Measurements from ENCODE around the gene URB1. TPM values are rescaled to one million over a fixed set of nuclear protein-coding genes. Genes with fewer than 3 reads are reported as not detected.
"Not testable (repeated sequence)": the region's sequence is repeated elsewhere in the genome, so short reads cannot be mapped to it uniquely, and the experiment has no call there.

URB1 gene
- total RNA-seq, 2 experiments from 2014 or later = 15.8 to 16.5 TPM

DNA sequence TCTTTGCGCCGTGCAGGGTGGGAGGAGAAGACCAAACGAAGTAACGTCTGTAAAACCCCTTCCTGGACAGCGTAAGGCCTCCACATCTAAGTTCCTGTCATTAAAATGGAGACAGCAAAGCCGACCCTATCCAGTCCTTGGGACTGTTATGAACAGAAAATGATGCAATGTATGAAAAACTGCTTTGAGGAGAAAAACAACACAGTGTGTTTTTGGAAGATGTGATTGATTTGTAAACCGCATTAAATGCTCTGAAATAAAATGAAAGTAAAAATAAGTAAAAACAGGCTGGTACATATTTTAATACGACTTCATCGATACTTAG is 827 bp upstream of the URB1 start:
- Mint-ChIP-seq H3K9me3 (no peaks in the 10 kb centered on the region), H3K27me3 (peaks cover 5% of the 10 kb centered on the region), H3K4me1 (peaks cover 35% of the 10 kb centered on the region), H3K36me3 (peaks cover 3% of the 10 kb centered on the region), H3K27ac (peak overlapping the region; percentile 83), H3K4me3 (peak overlapping the region; percentile 89)
- no peak for DNase-seq
- POLR2A ChIA-PET = interaction anchor here (0.8 to 1.9 kb wide), 5 partner anchors 10 to 176 kb away, joined by 3 to 7 read pairs (median 4); partner anchors contain the start of gene EVA1C
- ATAC-seq (ENCODE audit: low read depth) = no peak

GRCh38 chr21:32392299-32392879 is 423 bp downstream of the URB1 start:
- peak; percentile 45 for ATAC-seq (ENCODE audit: low read depth)
- Mint-ChIP-seq H3K9me3 (no peaks in the 10 kb centered on the region), H3K36me3 (peaks cover 3% of the 10 kb centered on the region), H3K27ac (no peak overlapping the region), H3K4me1 (peaks cover 40% of the 10 kb centered on the region), H3K27me3 (peaks cover 3% of the 10 kb centered on the region), H3K4me3 (peak overlapping the region; percentile 89)
- no peak for DNase-seq
- POLR2A ChIA-PET = interaction anchor here (0.9 to 1.9 kb wide), 6 partner anchors 20 to 335 kb away, joined by 3 to 10 read pairs (median 4); partner anchors contain the start of genes CFAP298, EVA1C and MIS18A

- Mint-ChIP-seq H3K27me3 (peaks cover 3% of the 10 kb centered on the region), H3K4me3 (peak overlapping the region; percentile 89), H3K27ac (peak overlapping the region; percentile 58), H3K9me3 (no peaks in the 10 kb centered on the region), H3K4me1 (peaks cover 40% of the 10 kb centered on the region), H3K36me3 (peaks cover 3% of the 10 kb centered on the region)
- ATAC-seq (ENCODE audit: low read depth) = no peak
- no peak for DNase-seq
- POLR2A ChIA-PET = interaction anchor here (1.0 to 1.9 kb wide), 4 partner anchors 20 to 335 kb away, joined by 3 to 10 read pairs (median 6); partner anchors contain the start of genes CFAP298 and EVA1C
Observed at GRCh38 chr21:32391755-32392154, 1.1 kb downstream of the URB1 start.

- H3K36me3 Mint-ChIP-seq; POLR2A ChIA-PET; ATAC-seq (ENCODE audit: low read depth); H3K9me3 Mint-ChIP-seq; H3K27ac Mint-ChIP-seq; H3K27me3 Mint-ChIP-seq; DNase-seq: not testable (repeated sequence)
- H3K4me3 Mint-ChIP-seq = peak overlapping the region; percentile 89
- peaks cover 40% of the 10 kb centered on the region for H3K4me1 Mint-ChIP-seq
Observed at GRCh38 chr21:32390537-32391224, 2.1 kb downstream of the URB1 start.

- POLR2A ChIA-PET = no interaction called here
- Mint-ChIP-seq H3K4me1 (peaks cover 44% of the 10 kb centered on the region), H3K4me3 (peak overlapping the region; percentile 6), H3K27ac (peak overlapping the region; percentile 43), H3K36me3 (peaks cover 3% of the 10 kb centered on the region), H3K27me3 (no peaks in the 10 kb centered on the region), H3K9me3 (no peaks in the 10 kb centered on the region)
- no peak for ATAC-seq (ENCODE audit: low read depth)
- no peak for DNase-seq
Observed at GRCh38 chr21:32389337-32390015, 3.3 kb downstream of the URB1 start.

DNA sequence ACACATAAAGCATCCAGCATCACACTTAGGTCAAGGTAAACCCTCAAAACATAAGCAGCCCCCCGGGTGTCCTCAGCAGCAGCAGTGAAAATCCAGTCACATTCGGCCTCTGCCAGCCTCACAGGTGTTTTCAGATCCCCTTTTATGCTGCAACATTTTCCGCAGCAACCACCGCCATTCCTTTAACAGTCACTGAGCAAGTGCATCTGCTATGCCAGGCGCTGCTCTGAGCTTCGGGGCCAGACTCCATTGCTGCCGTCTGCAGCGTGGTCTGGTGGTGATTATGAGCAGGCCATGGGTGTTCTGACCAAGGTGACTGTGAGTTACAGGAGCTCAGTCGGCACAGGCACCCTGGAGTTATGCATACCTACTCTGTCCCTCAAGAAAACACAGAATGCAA is 4.5 kb downstream of the URB1 start:
- ATAC-seq (ENCODE audit: low read depth) (no peak), DNase-seq (no peak)
- peaks cover 7% of the 10 kb centered on the region for H3K36me3 Mint-ChIP-seq
- no peaks in the 10 kb centered on the region for H3K9me3 Mint-ChIP-seq
- H3K27ac Mint-ChIP-seq = no peak overlapping the region
- H3K27me3 Mint-ChIP-seq = no peaks in the 10 kb centered on the region
- POLR2A ChIA-PET = no interaction called here
- H3K4me1 Mint-ChIP-seq = peaks cover 36% of the 10 kb centered on the region
- no peak overlapping the region for H3K4me3 Mint-ChIP-seq

DNA sequence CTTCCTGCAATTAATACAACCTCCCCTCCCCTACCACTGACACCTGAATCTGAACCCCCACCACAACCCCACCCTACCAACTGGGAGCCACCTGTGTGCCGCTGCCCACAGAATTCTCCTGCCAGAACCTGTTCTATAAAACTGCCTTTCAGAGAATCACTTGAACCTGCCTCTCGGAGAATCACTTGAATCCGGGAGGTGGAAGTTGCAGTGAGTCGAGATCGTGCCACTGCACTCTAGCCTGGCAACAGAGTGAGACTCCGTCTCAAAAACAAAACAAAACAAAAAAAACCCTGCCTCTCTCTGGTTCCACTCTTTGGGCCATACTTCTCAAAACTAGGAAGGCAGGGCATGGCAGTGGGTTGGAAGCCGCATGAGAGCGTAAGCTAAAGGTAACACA is 5.7 kb downstream of the URB1 start:
- H3K9me3 Mint-ChIP-seq = no peaks in the 10 kb centered on the region
- DNase-seq (no peak), ATAC-seq (ENCODE audit: low read depth) (no peak)
- no peaks in the 10 kb centered on the region for H3K27me3 Mint-ChIP-seq
- no peak overlapping the region for H3K27ac Mint-ChIP-seq
- H3K4me3 Mint-ChIP-seq = no peak overlapping the region
- peaks cover 35% of the 10 kb centered on the region for H3K4me1 Mint-ChIP-seq
- peaks cover 7% of the 10 kb centered on the region for H3K36me3 Mint-ChIP-seq
- POLR2A ChIA-PET = no interaction called here

GRCh38 chr21:32386195-32386870 is 6.5 kb downstream of the URB1 start:
- H3K36me3 Mint-ChIP-seq = peaks cover 6% of the 10 kb centered on the region
- no peak for ATAC-seq (ENCODE audit: low read depth)

GRCh38 chr21:32383812-32384211 is 9.0 kb downstream of the URB1 start:
- H3K36me3 Mint-ChIP-seq = peaks cover 6% of the 10 kb centered on the region
- H3K4me3 Mint-ChIP-seq = no peak overlapping the region
- POLR2A ChIA-PET = no interaction called here
- ATAC-seq (ENCODE audit: low read depth) (no peak), DNase-seq (no peak)
- H3K27me3 Mint-ChIP-seq = no peaks in the 10 kb centered on the region
- no peak overlapping the region for H3K27ac Mint-ChIP-seq
- peaks cover 11% of the 10 kb centered on the region for H3K4me1 Mint-ChIP-seq
- H3K9me3 Mint-ChIP-seq = no peaks in the 10 kb centered on the region

More at GRCh38 chr21:32386195-32386870, 6.5 kb downstream of the URB1 start:
- Mint-ChIP-seq H3K9me3 (no peaks in the 10 kb centered on the region), H3K27me3 (no peaks in the 10 kb centered on the region), H3K4me3 (no peak overlapping the region), H3K27ac (no peak overlapping the region), H3K4me1 (peaks cover 28% of the 10 kb centered on the region)
- no peak for DNase-seq
- POLR2A ChIA-PET = no interaction called here

DNA sequence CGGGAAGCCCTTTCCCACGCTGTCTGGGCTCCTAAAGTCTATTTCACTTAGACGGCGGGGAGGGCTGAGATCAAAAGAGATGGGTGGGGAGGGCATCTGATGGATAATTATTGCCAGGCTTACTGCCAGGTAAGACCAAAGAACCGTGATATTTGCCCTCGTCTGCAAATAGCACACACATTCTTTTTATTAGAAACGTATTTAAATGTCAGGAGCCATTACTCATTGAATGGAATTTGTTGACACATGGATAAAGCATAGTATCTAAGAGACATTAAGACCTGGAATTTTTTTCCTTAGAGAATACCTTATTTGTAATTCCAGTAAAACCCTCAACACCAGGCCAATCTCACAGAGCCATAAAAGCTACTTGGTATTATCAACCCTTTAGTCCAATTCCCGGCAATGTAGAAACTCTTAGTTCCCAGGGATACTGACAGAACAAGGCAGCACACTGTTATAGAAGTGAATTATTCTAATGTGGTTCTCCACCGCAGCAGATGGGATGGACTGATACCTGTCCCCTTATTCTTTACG is 10.6 kb downstream of the URB1 start:
- no peak overlapping the region for H3K4me3 Mint-ChIP-seq
- no peak for DNase-seq

DNA sequence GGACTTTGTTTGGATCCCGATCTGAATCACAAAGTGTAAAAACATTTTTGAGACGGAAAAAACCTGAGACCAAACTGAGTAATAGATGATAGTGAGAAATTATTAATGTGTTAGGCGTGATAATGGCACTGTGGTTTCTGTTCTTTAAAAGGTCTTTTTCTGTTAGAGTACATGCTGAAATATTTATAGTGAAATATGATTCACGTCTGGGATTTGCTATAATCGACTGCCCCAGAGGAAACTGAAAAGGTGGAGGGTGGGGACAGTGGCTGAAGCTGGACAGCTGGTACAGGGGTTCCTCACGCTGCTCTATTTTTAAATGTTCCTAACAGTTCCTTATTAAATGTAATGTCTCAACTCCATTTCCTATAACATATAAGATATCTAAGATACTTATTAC is 11.2 kb downstream of the URB1 start:
- Mint-ChIP-seq H3K4me1 (peaks cover 4% of the 10 kb centered on the region), H3K27ac (no peak overlapping the region), H3K27me3 (no peaks in the 10 kb centered on the region), H3K4me3 (no peak overlapping the region), H3K36me3 (peaks cover 13% of the 10 kb centered on the region), H3K9me3 (no peaks in the 10 kb centered on the region)
- POLR2A ChIA-PET = no interaction called here
- ATAC-seq (ENCODE audit: low read depth) (no peak), DNase-seq (no peak)

More for the DNA sequence above, 10.6 kb downstream of the URB1 start:
- Mint-ChIP-seq H3K27ac (no peak overlapping the region), H3K36me3 (peaks cover 13% of the 10 kb centered on the region), H3K27me3 (no peaks in the 10 kb centered on the region), H3K9me3 (no peaks in the 10 kb centered on the region), H3K4me1 (peaks cover 4% of the 10 kb centered on the region)
- no peak for ATAC-seq (ENCODE audit: low read depth)
- POLR2A ChIA-PET = no interaction called here

DNA sequence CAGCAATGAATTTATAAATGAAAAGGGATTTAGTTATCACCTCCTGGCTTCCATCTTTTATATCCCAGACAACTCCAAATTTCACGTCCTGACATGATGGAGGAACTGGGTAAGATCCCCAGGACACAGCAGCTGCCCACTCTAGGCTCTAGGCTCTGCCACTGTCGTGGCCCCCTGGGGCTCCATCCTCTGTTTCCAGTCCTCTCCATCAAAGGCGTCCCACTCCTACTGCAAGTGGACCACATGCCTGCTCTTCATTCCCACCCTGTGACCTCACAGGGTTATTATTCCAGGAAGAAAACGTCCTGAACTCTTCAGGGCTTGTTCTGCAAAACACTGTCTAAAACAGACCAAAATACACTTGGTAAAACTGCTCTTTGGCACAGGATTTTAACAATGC is 11.9 kb downstream of the URB1 start:
- no peaks in the 10 kb centered on the region for H3K9me3 Mint-ChIP-seq
- no peak overlapping the region for H3K4me3 Mint-ChIP-seq
- DNase-seq = no peak
- H3K27ac Mint-ChIP-seq = no peak overlapping the region
- H3K36me3 Mint-ChIP-seq = peaks cover 13% of the 10 kb centered on the region
- peaks cover 4% of the 10 kb centered on the region for H3K4me1 Mint-ChIP-seq
- H3K27me3 Mint-ChIP-seq = no peaks in the 10 kb centered on the region
- ATAC-seq (ENCODE audit: low read depth) = no peak
- POLR2A ChIA-PET = no interaction called here

GRCh38 chr21:32378956-32379355 is 13.9 kb downstream of the URB1 start:
- H3K27ac Mint-ChIP-seq = no peak overlapping the region
- POLR2A ChIA-PET = no interaction called here
- H3K36me3 Mint-ChIP-seq = peaks cover 13% of the 10 kb centered on the region
- H3K27me3 Mint-ChIP-seq = no peaks in the 10 kb centered on the region
- H3K4me1 Mint-ChIP-seq = no peaks in the 10 kb centered on the region
- ATAC-seq (ENCODE audit: low read depth) = no peak
- no peak overlapping the region for H3K4me3 Mint-ChIP-seq
- H3K9me3 Mint-ChIP-seq = no peaks in the 10 kb centered on the region
- no peak for DNase-seq

Measured in activated naive CD8-positive, alpha-beta T cell treated with anti-CD3 and anti-CD28 coated beads, Interleukin-2, amount 10 ng/mL, durations not matched to agents 7 days and 5 days (primary cell).